GM23338 (cell line): Measurements from ENCODE around the gene PRR29. TPM values are rescaled to one million over a fixed set of nuclear protein-coding genes. Genes with fewer than 3 reads are reported as not detected.

Source experiments
- polyA plus RNA-seq: library from polyadenylated mRNA; unstranded; fragments of >200 nt; fragmentation: Nextera tagmentation; extraction: Ambion mirVana; gene quantifications from 2 replicates; pipeline ENCODE4 v1.2.1, GENCODE V29; 2016
- total RNA-seq: library from RNA; depleted of rRNA; stranded (reverse); fragments of >200 nt; shearing (Covaris generic); gene quantifications from 2 replicates; pipeline ENCODE4 v1.2.3, GENCODE V29; 2014; rRNA removed

Gene PRR29
- total and polyA plus RNA-seq, 2 experiments from 2014 or later = 0.24 to 1.3 TPM

Other genes with a start within 250 kb of the PRR29 start
- gene CCDC47, start 224.8 kb upstream of the PRR29 start, total RNA-seq = 56.4 and 61.9 TPM in 2 replicates
- 31.5 and 38.5 TPM in 2 replicates for gene CCDC47, start 224.8 kb upstream of the PRR29 start, polyA plus RNA-seq
- 101 TPM in 2 replicates for gene DDX42, start 224.2 kb upstream of the PRR29 start, total RNA-seq
- 50.9 and 57.8 TPM in 2 replicates for gene DDX42, start 224.2 kb upstream of the PRR29 start, polyA plus RNA-seq
- 93.1 and 105 TPM in 2 replicates for gene PSMC5, start 170.9 kb upstream of the PRR29 start, total RNA-seq
- gene PSMC5, start 170.9 kb upstream of the PRR29 start, polyA plus RNA-seq = 186 and 199 TPM in 2 replicates
- gene FTSJ3, start 170.7 kb upstream of the PRR29 start, total RNA-seq = 48.4 and 61.5 TPM in 2 replicates
- gene FTSJ3, start 170.7 kb upstream of the PRR29 start, polyA plus RNA-seq = 28.1 and 29.2 TPM in 2 replicates
- 121 and 133 TPM in 2 replicates for gene SMARCD2, start 155.7 kb upstream of the PRR29 start, total RNA-seq
- 34.9 and 36.4 TPM in 2 replicates for gene SMARCD2, start 155.7 kb upstream of the PRR29 start, polyA plus RNA-seq
- not detected in 2 replicates for gene CSH2, start 124.7 kb upstream of the PRR29 start, total RNA-seq
- 0.37 and 0.43 TPM in 2 replicates for gene CSH2, start 124.7 kb upstream of the PRR29 start, polyA plus RNA-seq
- gene GH2, start 116.4 kb upstream of the PRR29 start, total RNA-seq = 0.27 and 0.59 TPM in 2 replicates
- gene GH2, start 116.4 kb upstream of the PRR29 start, polyA plus RNA-seq = 2.3 TPM in 2 replicates
- not detected in 2 replicates for gene CSH1, start 101.8 kb upstream of the PRR29 start, total RNA-seq
- 0.68 TPM in 1 of 2 replicates, not detected in the other for gene CSH1, start 101.8 kb upstream of the PRR29 start, polyA plus RNA-seq
- gene CSHL1, start 87.1 kb upstream of the PRR29 start, total RNA-seq = not detected in 2 replicates
- gene CSHL1, start 87.1 kb upstream of the PRR29 start, polyA plus RNA-seq = 0.44 TPM in 1 of 2 replicates, not detected in the other
- not detected in 2 replicates for gene GH1, start 79.5 kb upstream of the PRR29 start, total RNA-seq
- gene GH1, start 79.5 kb upstream of the PRR29 start, polyA plus RNA-seq = 0.57 TPM in 1 of 2 replicates, not detected in the other
- 1.3 and 3.0 TPM in 2 replicates for gene CD79B, start 66.0 kb upstream of the PRR29 start, total RNA-seq
- 1.5 and 2.5 TPM in 2 replicates for gene CD79B, start 66.0 kb upstream of the PRR29 start, polyA plus RNA-seq
- 7.9 and 8.5 TPM in 2 replicates for gene SCN4A, start 25.4 kb upstream of the PRR29 start, total RNA-seq
- gene SCN4A, start 25.4 kb upstream of the PRR29 start, polyA plus RNA-seq = 2.3 and 2.5 TPM in 2 replicates
- gene ICAM2, start 22.3 kb downstream of the PRR29 start, total RNA-seq = 0.31 and 0.58 TPM in 2 replicates
- gene ICAM2, start 22.3 kb downstream of the PRR29 start, polyA plus RNA-seq = 0.57 and 0.86 TPM in 2 replicates
- gene ERN1, start 131.8 kb downstream of the PRR29 start, total RNA-seq = 4.1 and 5.9 TPM in 2 replicates
- gene ERN1, start 131.8 kb downstream of the PRR29 start, polyA plus RNA-seq = 4.2 and 7.5 TPM in 2 replicates